Measurements from ENCODE around the gene SYK.

The SYK gene

GRCh38 chr9:90827181-90827871 is 25.7 kb downstream of the SYK start:
- Mint-ChIP-seq H3K9me3 (peaks cover 0 to 8% of the 10 kb centered on the region in 2 donors), H3K27ac (no peak overlapping the region), H3K27me3 (peaks cover 34% of the 10 kb centered on the region), H3K4me1 (no peaks in the 10 kb centered on the region), H3K4me3 (no peak overlapping the region)
- DNase-seq (no peak), ATAC-seq (no peak)

GRCh38 chr9:90830051-90830450 is 28.4 kb downstream of the SYK start:
- H3K27ac Mint-ChIP-seq: no peak overlapping the region
- no peaks in the 10 kb centered on the region for H3K4me1 Mint-ChIP-seq
- H3K4me3 Mint-ChIP-seq: no peak overlapping the region

GRCh38 chr9:90830977-90831376 is 29.4 kb downstream of the SYK start:
- no peaks in the 10 kb centered on the region for H3K9me3 Mint-ChIP-seq
- no peak for DNase-seq
- ATAC-seq: no peak
- H3K4me3 Mint-ChIP-seq: no peak overlapping the region
- H3K27me3 Mint-ChIP-seq: peaks cover 25% of the 10 kb centered on the region
- no peaks in the 10 kb centered on the region for H3K4me1 Mint-ChIP-seq
- no peak overlapping the region for H3K27ac Mint-ChIP-seq

More at GRCh38 chr9:90830051-90830450, 28.4 kb downstream of the SYK start:
- ATAC-seq: no peak
- Mint-ChIP-seq H3K9me3 (no peaks in the 10 kb centered on the region), H3K27me3 (peaks cover 34% of the 10 kb centered on the region)
- DNase-seq: no peak

- Mint-ChIP-seq H3K4me1 (no peaks in the 10 kb centered on the region), H3K9me3 (no peaks in the 10 kb centered on the region), H3K27ac (no peak overlapping the region), H3K27me3 (peaks cover 15% of the 10 kb centered on the region), H3K4me3 (no peak overlapping the region)
- DNase-seq (no peak), ATAC-seq (no peak)
These were observed 30.6 kb downstream of the SYK start for GRCh38 chr9:90832261-90832660.

- DNase-seq (no peak), ATAC-seq (no peak)
- H3K4me3 Mint-ChIP-seq: no peak overlapping the region
- H3K4me1 Mint-ChIP-seq: no peaks in the 10 kb centered on the region
- H3K9me3 Mint-ChIP-seq: no peaks in the 10 kb centered on the region
- peak overlapping the region in 1 of 2 donors; percentile 29 for H3K27ac Mint-ChIP-seq
- peaks cover 6% of the 10 kb centered on the region for H3K27me3 Mint-ChIP-seq
These were observed 33.4 kb downstream of the SYK start for GRCh38 chr9:90834828-90835595.

- ATAC-seq (no peak), DNase-seq (no peak)
- no peak overlapping the region for H3K27ac Mint-ChIP-seq
- peaks cover 7% of the 10 kb centered on the region for H3K27me3 Mint-ChIP-seq
- no peaks in the 10 kb centered on the region for H3K9me3 Mint-ChIP-seq
- no peaks in the 10 kb centered on the region for H3K4me1 Mint-ChIP-seq
- H3K4me3 Mint-ChIP-seq: no peak overlapping the region
These were observed 34.9 kb downstream of the SYK start for GRCh38 chr9:90836411-90837080.

GRCh38 chr9:90838098-90838497 is 36.5 kb downstream of the SYK start:
- H3K9me3 Mint-ChIP-seq: no peaks in the 10 kb centered on the region
- no peak overlapping the region for H3K4me3 Mint-ChIP-seq
- H3K4me1 Mint-ChIP-seq: no peaks in the 10 kb centered on the region
- H3K27me3 Mint-ChIP-seq: peaks cover 7% of the 10 kb centered on the region
- ATAC-seq (no peak), DNase-seq (no peak)
- H3K27ac Mint-ChIP-seq: no peak overlapping the region

GRCh38 chr9:90838581-90839154 is 37.0 kb downstream of the SYK start:
- H3K4me1 Mint-ChIP-seq: no peaks in the 10 kb centered on the region
- H3K4me3 Mint-ChIP-seq: no peak overlapping the region
- peak overlapping the region in 1 of 2 donors; percentile 14 for H3K27ac Mint-ChIP-seq
- peaks cover 7% of the 10 kb centered on the region for H3K27me3 Mint-ChIP-seq
- no peak for ATAC-seq
- no peaks in the 10 kb centered on the region for H3K9me3 Mint-ChIP-seq
- DNase-seq: no peak

GRCh38 chr9:90839183-90839728 is 37.6 kb downstream of the SYK start:
- no peak for DNase-seq
- no peak overlapping the region for H3K27ac Mint-ChIP-seq
- no peak for ATAC-seq

GRCh38 chr9:90840696-90841095 is 39.1 kb downstream of the SYK start:
- Mint-ChIP-seq H3K4me1 (no peaks in the 10 kb centered on the region), H3K27ac (no peak overlapping the region), H3K4me3 (no peak overlapping the region), H3K27me3 (peaks cover 7% of the 10 kb centered on the region), H3K9me3 (no peaks in the 10 kb centered on the region)
- ATAC-seq: no peak
- no peak for DNase-seq

More at GRCh38 chr9:90839183-90839728, 37.6 kb downstream of the SYK start:
- H3K4me1 Mint-ChIP-seq: no peaks in the 10 kb centered on the region
- no peaks in the 10 kb centered on the region for H3K9me3 Mint-ChIP-seq
- H3K27me3 Mint-ChIP-seq: peaks cover 7% of the 10 kb centered on the region
- no peak overlapping the region for H3K4me3 Mint-ChIP-seq

GRCh38 chr9:90841213-90841612 is 39.6 kb downstream of the SYK start:
- no peak for DNase-seq
- no peak overlapping the region for H3K27ac Mint-ChIP-seq
- H3K27me3 Mint-ChIP-seq: peaks cover 7% of the 10 kb centered on the region
- ATAC-seq: no peak
- no peak overlapping the region for H3K4me3 Mint-ChIP-seq
- no peaks in the 10 kb centered on the region for H3K4me1 Mint-ChIP-seq
- H3K9me3 Mint-ChIP-seq: no peaks in the 10 kb centered on the region

GRCh38 chr9:90841615-90842014 is 40.0 kb downstream of the SYK start:
- no peak for DNase-seq
- Mint-ChIP-seq H3K27me3 (peaks cover 7% of the 10 kb centered on the region), H3K4me3 (no peak overlapping the region), H3K9me3 (no peaks in the 10 kb centered on the region), H3K4me1 (no peaks in the 10 kb centered on the region), H3K27ac (no peak overlapping the region)
- ATAC-seq: no peak

GRCh38 chr9:90842176-90842777 is 40.7 kb downstream of the SYK start:
- H3K9me3 Mint-ChIP-seq: no peaks in the 10 kb centered on the region
- H3K4me3 Mint-ChIP-seq: no peak overlapping the region
- no peak for DNase-seq
- no peak for ATAC-seq
- no peaks in the 10 kb centered on the region for H3K4me1 Mint-ChIP-seq
- peaks cover 7% of the 10 kb centered on the region for H3K27me3 Mint-ChIP-seq
- H3K27ac Mint-ChIP-seq: no peak overlapping the region

- no peaks in the 10 kb centered on the region for H3K9me3 Mint-ChIP-seq
- ATAC-seq: peak; percentile 13
- no peak overlapping the region for H3K27ac Mint-ChIP-seq
- no peaks in the 10 kb centered on the region for H3K4me1 Mint-ChIP-seq
- peaks cover 7% of the 10 kb centered on the region for H3K27me3 Mint-ChIP-seq
- DNase-seq: no peak
- no peak overlapping the region for H3K4me3 Mint-ChIP-seq
These were observed 41.4 kb downstream of the SYK start for GRCh38 chr9:90842996-90843395.

- Mint-ChIP-seq H3K27me3 (peaks cover 7% of the 10 kb centered on the region), H3K9me3 (no peaks in the 10 kb centered on the region), H3K27ac (no peak overlapping the region), H3K4me1 (no peaks in the 10 kb centered on the region), H3K4me3 (no peak overlapping the region)
- ATAC-seq: no peak
- no peak for DNase-seq
These were observed 41.9 kb downstream of the SYK start for GRCh38 chr9:90843525-90843924.

All from stimulated activated naive CD8-positive, alpha-beta T cell treated with anti-CD3 and anti-CD28 coated beads, Interleukin-15, amount 100 ng/mL, for 72 hours (primary cell).